HG03064 (cell line): Measurements from ENCODE around the gene TRAPPC5.

ENCODE experiments used
- ATAC-seq: cut with Tn5 transposase; IDR thresholded peaks from one replicate; pipeline ENCODE4 v1.9.1; 2021; ENCODE audit warnings: low read depth; ENCODE audit not compliant: unreplicated experiment

The TRAPPC5 gene

DNA sequence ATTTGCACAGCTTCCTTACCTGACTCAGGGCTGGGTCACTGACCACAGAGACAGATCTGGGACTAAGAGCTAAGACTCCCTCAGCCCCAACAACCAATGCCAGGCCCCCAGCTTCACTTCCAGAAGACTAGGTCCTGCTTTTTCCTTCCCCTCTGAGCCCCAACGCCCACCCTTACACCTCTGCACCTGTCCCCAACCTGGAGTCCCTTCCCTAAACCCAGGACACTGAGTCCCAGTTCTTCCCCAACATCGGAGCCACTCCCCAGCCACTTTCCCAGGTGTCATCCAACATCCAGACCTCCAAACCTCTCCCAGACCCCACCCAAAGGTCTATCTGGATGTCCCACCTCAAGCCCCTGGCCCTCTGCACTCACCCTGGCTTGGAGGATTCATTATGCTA is 18.4 kb downstream of the TRAPPC5 start:
- ATAC-seq: no peak

DNA sequence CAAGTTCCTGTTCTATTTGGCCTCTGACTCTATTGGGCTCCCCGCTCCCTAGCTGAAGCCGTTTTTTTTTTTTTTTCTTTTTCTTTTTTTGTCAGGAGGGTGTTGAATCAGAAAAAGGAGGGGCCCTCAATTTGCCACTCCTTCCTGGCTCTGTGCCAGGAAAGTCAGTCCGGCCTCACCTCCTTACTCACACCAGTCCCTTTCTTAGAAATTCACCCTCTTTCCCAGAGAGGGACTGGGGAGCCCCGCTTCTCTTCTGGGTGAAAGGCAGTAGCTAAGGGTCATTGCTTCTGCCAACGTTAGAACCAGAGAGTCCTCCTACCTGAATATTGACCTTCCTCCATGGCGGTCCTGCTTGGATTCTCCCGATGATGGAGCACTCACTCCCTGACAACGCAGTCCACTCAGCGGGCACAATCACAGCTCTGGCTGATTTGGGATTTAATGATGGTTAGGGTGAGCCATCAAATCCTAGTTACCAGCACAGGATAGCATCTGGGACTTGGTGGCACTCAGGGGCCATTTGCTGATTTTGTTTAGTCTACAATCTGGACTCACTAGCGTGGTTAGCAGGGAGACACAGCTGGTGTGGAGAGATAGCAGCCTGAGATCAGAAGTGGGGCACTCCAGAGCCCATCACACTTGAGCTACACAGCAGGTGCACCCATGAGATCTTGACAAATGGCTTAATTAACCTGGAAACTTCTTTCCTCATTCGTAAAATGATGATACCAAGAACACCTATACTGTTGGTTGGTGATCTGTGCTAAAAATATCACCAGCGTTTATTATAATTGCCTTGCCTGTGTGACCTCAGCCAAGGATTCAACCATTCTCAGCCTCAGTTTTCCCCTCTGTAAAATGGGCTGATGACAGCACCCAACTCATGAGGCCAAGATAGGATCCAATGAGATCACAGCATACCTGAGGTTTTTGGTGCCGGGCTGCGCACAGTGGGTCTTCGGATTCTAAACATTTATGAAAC is 19.1 kb downstream of the TRAPPC5 start:
- ATAC-seq: no peak

DNA sequence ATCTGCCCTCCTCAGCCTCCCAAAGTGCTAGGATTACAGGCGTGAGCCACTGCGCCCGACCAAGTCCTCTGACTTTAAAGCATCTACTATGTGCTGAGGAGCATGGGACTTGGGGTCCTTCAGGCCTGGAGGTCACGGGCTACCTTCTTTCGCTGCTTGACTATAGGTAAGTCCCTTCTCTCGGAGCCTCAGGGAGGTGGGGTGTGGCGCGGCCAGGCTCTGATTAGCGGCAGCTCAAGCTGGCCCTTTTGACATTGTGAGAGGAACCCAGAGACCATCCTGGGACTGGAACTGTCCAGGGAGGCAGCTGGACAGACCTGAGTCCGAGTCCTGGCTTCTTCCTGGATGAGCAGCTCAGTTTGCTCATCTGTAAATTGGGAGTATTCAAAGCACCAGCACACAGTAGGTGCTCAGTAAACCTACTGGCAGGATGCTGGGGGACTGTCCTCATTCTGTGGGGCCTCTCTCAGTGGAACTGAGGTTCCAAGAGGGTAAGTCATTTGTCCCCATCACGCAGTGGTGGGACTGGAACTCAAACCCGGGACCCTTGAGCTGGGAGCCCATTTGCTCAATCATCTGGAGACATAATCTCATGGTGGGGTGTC is 20.5 kb downstream of the TRAPPC5 start:
- ATAC-seq: no peak

DNA sequence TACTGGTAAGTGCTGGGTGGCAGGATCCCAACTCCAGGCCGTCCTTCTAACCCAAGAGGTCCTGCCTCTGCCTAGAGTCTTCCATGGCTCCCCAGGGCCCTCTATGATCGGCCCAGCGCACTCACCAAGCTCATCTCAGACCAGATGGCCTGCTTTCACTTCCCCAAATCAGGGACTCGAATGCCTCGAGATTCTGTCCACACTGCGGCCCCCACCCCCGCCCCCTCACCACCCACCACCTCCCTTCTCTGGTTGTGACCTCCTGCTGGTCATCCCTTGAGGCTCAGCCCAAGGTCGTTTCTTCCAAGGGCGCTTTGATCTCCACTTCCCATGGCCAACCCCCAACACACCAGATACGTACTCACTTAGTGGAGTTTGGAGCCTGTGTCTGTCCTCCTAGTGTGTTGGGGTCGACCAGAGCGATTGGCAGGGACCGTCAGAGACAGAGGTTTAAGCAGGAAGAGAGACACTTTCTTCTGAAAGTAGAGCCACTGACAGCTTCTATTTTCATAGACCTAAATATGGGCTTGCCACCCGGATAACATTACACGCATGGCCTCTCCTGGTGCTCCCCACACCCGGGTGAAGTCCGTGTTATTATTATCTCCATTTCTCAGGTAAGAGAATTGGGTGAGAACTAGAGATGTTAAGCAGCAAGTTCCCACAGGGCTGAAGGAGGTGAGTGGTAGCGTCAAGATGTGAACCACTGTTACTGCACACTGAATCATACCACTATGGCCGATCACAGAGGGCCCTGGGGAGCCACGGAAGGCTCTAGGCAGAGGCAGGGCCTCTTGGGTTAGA is 21.2 kb downstream of the TRAPPC5 start, which contains the start of gene FCER2:
FCER2 (minus strand) TSS at position 478 of the 804 bp plus-strand sequence. CDS start 2,371 bp downstream, outside the sequence.
- ATAC-seq: no peak

DNA sequence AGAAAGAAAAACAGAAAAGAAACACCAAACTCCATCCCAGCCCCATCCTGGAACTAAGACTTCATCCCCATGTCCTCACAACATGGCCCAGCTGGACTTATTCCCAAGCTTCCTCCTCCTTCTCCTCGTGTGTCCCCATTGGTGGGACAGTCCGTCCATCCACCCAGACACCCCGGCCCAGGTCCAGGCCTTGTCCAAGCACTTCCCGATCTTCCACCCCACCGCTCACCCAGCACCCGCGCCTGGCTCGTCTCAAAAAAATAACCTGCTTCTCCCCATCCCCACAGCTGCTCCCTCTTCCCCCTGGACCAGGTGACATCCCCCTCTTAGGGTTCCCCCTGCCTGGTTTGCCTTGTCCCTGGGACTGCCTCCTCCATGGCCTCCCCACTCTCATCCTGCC is 22.7 kb downstream of the TRAPPC5 start:
- ATAC-seq: no peak

DNA sequence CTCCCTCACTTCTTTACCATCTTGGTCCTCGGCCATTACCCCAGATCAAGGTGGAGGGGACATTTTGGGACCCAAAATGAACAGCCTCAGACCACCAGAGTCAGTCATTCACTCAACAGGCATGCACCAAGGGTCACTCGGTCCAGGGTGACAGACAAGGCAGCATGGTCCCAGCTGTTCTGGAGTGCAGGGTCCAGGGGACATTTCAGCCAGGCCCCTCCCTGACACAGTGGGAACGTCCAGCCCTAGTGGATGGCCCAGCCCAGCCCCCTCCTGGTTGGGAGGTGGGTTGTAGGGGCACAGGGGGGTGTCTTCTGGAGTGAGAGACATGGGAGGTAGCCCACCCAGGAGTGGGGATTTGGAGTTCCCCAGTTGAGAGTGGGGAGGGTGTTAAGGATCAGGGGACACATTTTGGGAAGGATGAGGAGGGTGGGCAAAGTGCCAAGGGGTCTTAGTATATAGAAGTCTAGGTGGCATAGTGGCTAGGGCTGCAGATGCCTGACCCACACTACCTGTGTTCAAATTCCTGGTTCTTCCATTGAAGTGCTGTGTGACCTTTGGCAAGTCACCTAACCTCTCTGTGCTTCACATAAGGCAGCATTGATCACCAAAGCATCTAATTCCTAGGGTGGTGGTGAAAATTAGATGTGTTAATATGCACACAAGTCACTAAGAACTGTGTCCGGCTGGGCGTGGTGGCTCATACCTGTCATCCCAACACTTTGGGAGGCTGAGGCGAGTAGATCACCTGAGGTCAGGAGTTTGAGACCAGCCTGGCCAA is 23.8 kb downstream of the TRAPPC5 start:
- ATAC-seq: no peak

DNA sequence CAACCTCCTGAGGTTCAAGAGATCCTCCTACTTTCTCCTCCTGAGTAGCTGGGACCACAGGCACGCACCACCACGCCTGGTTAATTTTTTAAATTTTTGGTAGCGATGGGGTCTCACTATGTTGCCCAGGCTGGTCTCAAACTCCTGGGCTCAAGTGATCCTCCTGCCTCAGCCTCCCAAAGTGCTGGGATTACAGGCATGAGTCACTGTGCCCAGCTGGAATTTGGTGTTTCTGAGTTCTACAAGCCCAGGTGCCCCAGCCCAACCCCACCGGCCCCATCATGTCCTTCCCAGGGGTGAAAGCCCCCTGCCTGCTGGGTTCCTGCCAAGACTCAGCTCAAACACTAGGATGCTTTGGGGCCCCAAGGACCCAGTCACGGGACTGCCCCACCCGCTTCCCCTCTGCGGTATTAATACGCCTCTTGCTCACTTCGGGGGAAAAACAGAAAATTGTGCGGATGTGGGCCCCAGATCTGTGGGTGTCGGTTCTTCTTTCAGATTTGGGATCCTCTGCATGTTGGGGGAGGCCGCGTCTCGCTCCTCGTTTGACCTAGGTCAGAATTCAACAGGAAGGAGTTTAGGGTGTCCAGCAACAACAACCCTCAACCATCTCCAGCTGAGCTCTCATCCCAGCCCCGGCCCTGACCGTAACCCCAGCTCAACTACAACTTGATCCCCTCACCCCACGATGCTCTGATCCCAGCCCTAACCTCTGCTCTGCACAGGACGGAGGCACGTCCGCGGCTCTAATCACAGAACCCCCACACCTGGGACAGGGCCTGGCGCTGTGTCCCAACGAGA is 25.0 kb downstream of the TRAPPC5 start:
- no peak for ATAC-seq

DNA sequence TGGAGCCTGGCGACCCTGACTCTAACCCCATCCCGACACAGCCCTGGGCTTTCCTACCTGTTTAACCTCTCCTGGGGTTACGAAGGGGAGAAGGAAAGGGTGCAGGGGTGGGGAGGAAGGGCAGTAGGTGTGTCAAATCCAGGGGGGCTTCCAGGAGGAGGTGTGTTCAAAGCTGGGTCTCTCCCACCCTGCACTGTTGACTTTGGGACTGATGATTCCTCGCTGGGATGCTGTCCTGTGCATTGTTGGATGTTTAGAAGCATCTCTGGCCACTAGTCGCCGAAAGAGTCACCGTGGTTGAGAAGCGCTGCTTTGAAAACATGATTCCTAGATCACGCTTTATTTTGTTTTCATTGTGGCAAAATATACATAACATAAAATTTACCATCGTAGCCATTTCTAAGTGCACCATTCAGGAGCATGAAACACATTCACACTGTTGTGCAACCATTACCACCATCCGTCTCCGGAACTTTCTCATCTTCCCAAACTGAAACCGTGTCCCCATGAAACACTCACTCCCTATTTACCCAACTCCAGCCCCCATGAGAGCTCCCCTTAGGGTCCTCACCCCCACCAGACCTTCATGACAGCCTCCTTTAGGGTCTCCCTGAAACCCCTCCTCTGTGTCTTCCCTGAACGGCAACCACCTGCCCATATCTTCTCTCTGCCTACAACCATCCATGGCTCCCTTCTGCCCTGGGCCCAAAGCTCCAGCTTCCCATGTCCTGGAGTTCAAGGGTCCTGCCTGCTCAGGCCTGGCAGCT is 25.7 kb downstream of the TRAPPC5 start:
- ATAC-seq: no peak

DNA sequence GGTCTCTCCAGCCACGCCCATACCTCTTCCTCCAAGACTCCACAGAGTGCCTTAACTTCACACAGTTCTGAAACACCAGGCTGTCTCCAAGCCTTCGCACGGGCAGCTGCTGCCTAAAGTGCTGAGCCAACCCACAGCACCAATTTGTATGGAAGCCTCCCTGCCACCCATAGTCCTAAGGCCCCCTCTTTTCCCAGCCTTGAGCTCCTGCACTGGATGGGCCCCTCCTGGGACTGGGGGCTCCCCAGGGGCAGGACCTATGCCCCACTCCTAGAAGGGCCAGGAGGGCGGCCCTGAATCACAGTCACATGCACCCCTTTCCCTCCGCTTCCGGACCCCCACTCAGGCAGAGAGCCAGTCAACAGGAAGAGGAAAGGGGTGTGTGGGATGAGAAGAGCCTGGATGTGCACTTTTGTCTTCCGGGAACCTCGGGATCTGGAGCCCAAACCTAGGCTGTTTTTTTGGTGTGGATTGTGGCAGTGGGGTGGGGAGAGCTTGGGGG is 26.4 kb downstream of the TRAPPC5 start:
- ATAC-seq: no peak

DNA sequence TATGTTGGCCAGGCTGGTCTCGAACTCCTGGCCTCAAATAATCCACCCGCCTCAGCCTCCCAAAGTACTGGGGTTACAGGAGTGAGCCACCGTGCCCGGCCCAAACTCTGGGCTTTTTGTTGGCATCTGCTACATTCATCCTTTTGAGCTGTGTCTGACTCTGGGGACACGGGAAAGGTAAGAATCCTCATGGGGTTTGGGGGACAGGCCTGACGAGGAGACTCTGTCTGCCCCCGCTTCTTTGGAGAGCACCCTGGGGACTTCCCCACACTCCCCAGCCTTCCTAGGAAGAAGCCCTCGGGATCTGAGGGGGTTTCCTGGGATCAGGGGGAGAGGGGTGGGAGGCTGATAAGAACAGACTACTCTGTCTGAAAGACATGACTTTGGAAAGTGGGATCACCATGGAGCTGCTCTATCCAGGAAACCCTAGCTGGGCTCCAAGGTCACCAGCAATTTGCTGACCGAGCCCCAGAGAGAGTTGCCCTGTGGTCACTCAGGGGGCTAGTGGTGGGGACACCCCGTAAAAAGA is 29.4 kb downstream of the TRAPPC5 start:
- ATAC-seq: no peak

DNA sequence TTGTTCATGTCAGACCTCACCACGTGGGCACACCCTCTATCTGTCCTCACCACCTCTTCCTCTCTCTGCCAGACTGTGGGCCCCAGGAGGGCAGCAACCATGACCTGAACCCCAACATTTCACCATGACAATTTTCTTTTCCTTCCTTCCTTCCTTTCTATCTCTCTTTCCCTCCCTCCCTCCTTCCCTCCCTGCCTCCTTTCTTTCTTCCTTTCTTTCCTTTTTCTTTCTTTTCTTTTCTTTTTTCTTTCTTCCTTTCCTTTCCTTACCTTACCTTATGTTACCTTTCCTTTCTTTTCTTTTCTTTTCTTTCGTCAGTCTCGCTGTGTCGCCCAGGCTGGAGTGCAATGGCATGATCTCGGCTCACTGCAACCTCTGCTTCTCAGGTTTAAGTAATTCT is 30.0 kb downstream of the TRAPPC5 start:
- no peak for ATAC-seq

DNA sequence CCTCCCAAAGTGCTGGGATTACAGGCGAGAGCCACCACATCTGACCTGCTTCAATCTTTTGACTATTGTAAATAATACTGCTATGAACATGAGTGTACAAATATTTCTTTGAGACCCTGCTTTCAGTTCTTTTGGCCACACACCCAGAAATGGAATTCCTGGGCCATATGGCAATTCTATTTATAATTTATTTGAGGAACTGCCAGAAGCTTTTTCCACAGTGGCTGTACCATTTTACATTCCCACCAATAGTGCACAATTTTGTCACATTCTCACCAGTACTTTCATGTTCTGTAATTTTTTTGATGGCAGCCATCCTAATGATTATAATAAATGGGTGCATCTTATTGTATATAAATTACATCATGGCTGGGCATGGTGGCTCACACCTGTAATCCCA is 35.0 kb downstream of the TRAPPC5 start:
- ATAC-seq: no peak

DNA sequence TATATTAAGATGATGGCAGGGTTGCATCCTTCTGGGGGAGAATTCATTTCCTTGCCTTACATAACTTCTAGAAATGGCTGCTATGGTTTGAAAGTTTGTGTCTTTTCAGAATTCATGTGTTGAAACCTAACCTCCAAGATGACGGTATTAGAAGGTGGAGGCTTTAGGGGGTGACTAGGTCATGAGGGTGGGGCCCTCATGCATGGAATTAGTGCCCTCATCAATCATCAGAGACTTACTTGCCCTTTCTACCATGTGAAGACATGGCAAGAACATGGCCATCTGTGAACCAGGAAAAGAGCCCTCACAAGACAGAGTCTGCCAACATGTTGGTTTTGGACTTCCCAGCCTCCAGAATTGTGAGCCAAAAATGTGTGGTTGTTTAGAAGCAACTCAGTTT is 36.1 kb downstream of the TRAPPC5 start:
- no peak for ATAC-seq

DNA sequence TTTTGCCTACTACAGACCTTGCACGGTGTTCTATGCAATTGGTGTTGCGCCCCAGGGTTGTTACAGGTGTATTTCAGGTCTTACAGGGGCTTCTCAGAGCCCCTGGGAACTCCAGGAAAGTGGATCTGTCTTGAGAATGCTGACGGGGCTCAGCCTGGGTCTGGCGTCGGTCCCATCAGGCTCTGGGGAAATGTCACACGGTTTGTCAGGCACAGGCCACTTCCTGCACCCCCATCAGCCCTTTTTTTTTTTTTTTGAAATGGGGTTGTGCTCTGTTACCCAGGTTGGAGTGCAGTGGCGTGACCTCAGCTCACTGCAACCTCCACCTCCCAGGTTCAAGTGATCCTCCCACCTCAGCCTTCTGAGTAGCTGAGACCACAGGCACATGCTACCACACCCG is 38.0 kb downstream of the TRAPPC5 start:
- no peak for ATAC-seq

DNA sequence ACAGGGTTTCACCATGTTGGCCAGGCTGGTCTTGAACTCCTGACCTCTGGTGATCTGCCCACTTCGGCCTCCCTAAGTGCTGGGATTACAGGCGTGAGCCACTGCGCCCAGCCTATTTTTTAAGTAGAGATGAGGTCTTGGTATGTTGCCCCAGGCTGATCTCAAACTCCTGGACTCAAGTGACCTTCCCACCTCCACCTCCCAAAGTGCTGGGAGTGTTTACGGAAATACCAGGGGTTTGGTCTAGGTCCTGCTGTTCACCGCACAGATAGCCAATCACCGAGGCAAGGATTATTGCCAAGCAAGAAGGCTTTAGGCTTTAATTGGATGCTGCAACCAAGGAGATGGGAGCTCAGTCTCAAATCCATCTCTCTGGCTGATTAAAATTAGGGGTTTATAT is 39.7 kb downstream of the TRAPPC5 start:
- ATAC-seq: no peak

DNA sequence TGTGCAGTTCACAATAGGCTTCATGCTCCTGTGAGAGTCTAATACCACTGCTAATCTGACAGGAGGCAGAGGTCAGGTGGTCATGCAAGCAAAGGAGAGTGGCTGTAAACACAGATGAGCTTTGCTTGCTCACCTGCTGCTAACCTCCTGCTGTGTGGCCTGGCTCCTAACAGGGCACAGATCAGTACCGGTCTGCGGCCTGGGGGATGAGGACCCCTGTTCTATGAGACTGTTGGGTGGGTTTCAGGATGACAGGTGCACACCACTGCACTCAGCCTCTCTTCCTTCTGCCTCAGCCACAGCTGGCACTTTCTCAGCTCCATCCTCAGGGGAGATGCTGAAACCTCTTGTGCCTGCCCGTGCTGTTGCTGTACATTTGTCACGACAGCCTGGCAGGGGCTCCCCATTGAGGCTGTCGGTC is 41.6 kb downstream of the TRAPPC5 start:
- peak; percentile 55 for ATAC-seq

DNA sequence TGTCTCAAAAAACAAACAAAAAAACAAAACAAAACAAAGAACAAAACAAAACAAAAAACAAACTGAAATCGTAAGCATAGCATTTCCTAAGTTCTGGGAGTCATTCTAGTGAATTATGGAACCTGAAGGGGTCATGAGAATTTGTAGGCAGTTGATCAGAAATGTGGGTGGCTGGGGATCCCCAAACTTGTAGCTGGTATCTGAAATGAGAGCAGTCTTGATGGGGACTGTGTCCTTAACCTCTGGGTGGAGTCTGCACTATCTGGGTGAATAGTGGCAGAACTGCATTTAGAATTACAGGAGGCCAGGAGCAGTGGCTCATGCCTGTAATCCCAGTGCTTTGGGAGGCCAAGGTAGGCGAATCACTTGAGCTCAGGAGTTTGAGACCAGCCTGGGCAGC is 45.2 kb downstream of the TRAPPC5 start:
- no peak for ATAC-seq

DNA sequence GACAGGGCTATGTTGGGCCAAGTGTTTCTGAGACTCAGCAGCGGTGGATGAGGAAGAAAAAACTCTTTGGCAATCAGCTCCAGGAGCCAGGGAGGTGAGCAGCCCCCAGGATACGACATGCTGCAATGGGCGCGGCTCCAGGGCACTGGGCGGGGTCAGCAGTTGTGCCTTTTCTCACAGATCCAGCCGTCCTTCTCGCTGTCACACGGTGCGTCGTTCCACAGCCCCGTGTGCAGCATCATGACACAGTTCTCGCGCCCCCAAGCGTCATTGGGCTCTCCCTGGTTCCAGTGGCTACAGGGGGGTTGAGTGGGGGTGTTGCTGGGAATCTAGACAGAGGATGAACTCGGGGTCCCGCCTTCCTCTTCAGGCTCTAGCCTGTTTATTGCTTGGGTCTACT is 48.6 kb downstream of the TRAPPC5 start:
- ATAC-seq: no peak
